Esophagus squamous epithelium (tissue), 4 donors: ENCODE measurements around the gene C1orf198.

Experiments used
- POLR2A ChIP-seq, 4 donors: fragments of 450-650 bp; IDR thresholded peaks; one replicate each; pipeline ENCODE4 v1.6.1; 2017; ENCODE audit warnings: antibody characterized with exemption in 4 of 4, mild to moderate bottlenecking in 4 of 4, moderate library complexity in 3 of 4
- TF ChIP-seq, protein P1 (sequence below), 6 experiments: fragments of 450-650 bp in 4 of 6; fragments of 200-600 bp in 2 of 6; sonication (generic) in 2 of 6; IDR thresholded peaks; one replicate each; pipeline ENCODE4 v1.5.1; 2016 to 2019; ENCODE audit warnings: antibody characterized with exemption in 6 of 6, mild to moderate bottlenecking in 4 of 6, moderate library complexity in 4 of 6

- TF ChIP-seq, protein P1, sequence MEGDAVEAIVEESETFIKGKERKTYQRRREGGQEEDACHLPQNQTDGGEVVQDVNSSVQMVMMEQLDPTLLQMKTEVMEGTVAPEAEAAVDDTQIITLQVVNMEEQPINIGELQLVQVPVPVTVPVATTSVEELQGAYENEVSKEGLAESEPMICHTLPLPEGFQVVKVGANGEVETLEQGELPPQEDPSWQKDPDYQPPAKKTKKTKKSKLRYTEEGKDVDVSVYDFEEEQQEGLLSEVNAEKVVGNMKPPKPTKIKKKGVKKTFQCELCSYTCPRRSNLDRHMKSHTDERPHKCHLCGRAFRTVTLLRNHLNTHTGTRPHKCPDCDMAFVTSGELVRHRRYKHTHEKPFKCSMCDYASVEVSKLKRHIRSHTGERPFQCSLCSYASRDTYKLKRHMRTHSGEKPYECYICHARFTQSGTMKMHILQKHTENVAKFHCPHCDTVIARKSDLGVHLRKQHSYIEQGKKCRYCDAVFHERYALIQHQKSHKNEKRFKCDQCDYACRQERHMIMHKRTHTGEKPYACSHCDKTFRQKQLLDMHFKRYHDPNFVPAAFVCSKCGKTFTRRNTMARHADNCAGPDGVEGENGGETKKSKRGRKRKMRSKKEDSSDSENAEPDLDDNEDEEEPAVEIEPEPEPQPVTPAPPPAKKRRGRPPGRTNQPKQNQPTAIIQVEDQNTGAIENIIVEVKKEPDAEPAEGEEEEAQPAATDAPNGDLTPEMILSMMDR (IDR thresholded peaks at IDR 0.05): no peak
- TF ChIP-seq POLR2A (IDR thresholded peaks at IDR 0.05): no peak
Observed at GRCh38 chr1:230797376-230797920, 70.9 kb downstream of the C1orf198 start.
